ENCODE results near the gene SND1. TPM values are rescaled to one million over a fixed set of nuclear protein-coding genes. Genes with fewer than 3 reads are reported as not detected.

The SND1 gene
- total RNA-seq, 2 donors from 2014 or later: 131 to 135 TPM

GRCh38 chr7:128054511-128054910, 402.5 kb downstream of the SND1 start:
- DNase-seq (ENCODE audit: low spot score): no peak
- intact Hi-C loops (cut with DNase I): no loop called here

GRCh38 chr7:128055637-128056036, 403.6 kb downstream of the SND1 start:
- no peak for DNase-seq (ENCODE audit: low spot score)
- intact Hi-C loops (cut with DNase I): no loop called here

- intact Hi-C loops (cut with DNase I): no loop called here
- no peak for DNase-seq (ENCODE audit: low spot score)
Observed at GRCh38 chr7:128056901-128057300, 404.9 kb downstream of the SND1 start.

GRCh38 chr7:128057909-128058308, 405.9 kb downstream of the SND1 start:
- no peak for DNase-seq (ENCODE audit: low spot score)
- intact Hi-C loops (cut with DNase I): no loop called here

- no peak for DNase-seq (ENCODE audit: low spot score)
- intact Hi-C loops (cut with DNase I): no loop called here
Observed at GRCh38 chr7:128059143-128059988, 407.4 kb downstream of the SND1 start.

- intact Hi-C loops (cut with DNase I): no loop called here
- no peak for DNase-seq (ENCODE audit: low spot score)
Observed at GRCh38 chr7:128060018-128060417, 408.0 kb downstream of the SND1 start.

- no peak for DNase-seq (ENCODE audit: low spot score)
- intact Hi-C loops (cut with DNase I): no loop called here
Observed at GRCh38 chr7:128063088-128063487, 411.1 kb downstream of the SND1 start.

GRCh38 chr7:128065872-128066271, 413.9 kb downstream of the SND1 start:
- intact Hi-C loops (cut with DNase I): no loop called here
- DNase-seq (ENCODE audit: low spot score): no peak

GRCh38 chr7:128066395-128066794, 414.4 kb downstream of the SND1 start:
- no peak for DNase-seq (ENCODE audit: low spot score)
- intact Hi-C loops (cut with DNase I): no loop called here

GRCh38 chr7:128066858-128067257, 414.9 kb downstream of the SND1 start:
- intact Hi-C loops (cut with DNase I): no loop called here
- no peak for DNase-seq (ENCODE audit: low spot score)

- no peak for DNase-seq (ENCODE audit: low spot score)
- intact Hi-C loops (cut with DNase I): no loop called here
Observed at GRCh38 chr7:128067983-128068382, 416.0 kb downstream of the SND1 start.

GRCh38 chr7:128068785-128069184, 416.8 kb downstream of the SND1 start:
- no peak for DNase-seq (ENCODE audit: low spot score)
- intact Hi-C loops (cut with DNase I): no loop called here

GRCh38 chr7:128069373-128070364, 417.7 kb downstream of the SND1 start:
- peak; percentile 13 for DNase-seq (ENCODE audit: low spot score)
- intact Hi-C loops (cut with DNase I): no loop called here

- DNase-seq (ENCODE audit: low spot score): no peak
- intact Hi-C loops (cut with DNase I): no loop called here
Observed at GRCh38 chr7:128071376-128071775, 419.4 kb downstream of the SND1 start.

- DNase-seq (ENCODE audit: low spot score): no peak
Observed at GRCh38 chr7:128071801-128072200, 419.8 kb downstream of the SND1 start.

GRCh38 chr7:128073671-128074310, 421.8 kb downstream of the SND1 start:
- intact Hi-C loops (cut with DNase I): no loop called here
- DNase-seq (ENCODE audit: low spot score): no peak

More at GRCh38 chr7:128071801-128072200, 419.8 kb downstream of the SND1 start:
- intact Hi-C loops (cut with DNase I): no loop called here

- intact Hi-C loops (cut with DNase I): no loop called here
- DNase-seq (ENCODE audit: low spot score): no peak
Observed at GRCh38 chr7:128074336-128074735, 422.3 kb downstream of the SND1 start.

- no peak for DNase-seq (ENCODE audit: low spot score)
- intact Hi-C loops (cut with DNase I): no loop called here
Observed at GRCh38 chr7:128074736-128075135, 422.7 kb downstream of the SND1 start.

- no peak for DNase-seq (ENCODE audit: low spot score)
- intact Hi-C loops (cut with DNase I): no loop called here
Observed at GRCh38 chr7:128075242-128076095, 423.5 kb downstream of the SND1 start.

Measured in posterior vena cava (tissue), 2 donors.